Common myeloid progenitor, CD34-positive (primary cell): ENCODE measurements around the gene TADA3.
A peak's percentile ranks its signal among the peaks of the same experiment; 100 is the strongest.

ENCODE experiments used
- CTCF ChIA-PET: fragments of 350-600 bp; sonication (Branson Sonifier 250); formaldehyde crosslinking; loops from one replicate; lab custom pipeline; 2021; ENCODE audit warnings: antibody characterized with exemption; lab: Charles Lee
- POLR2A ChIA-PET: fragments of 350-600 bp; sonication (Branson Sonifier 250); formaldehyde crosslinking; loops from one replicate; lab custom pipeline; 2021; ENCODE audit warnings: antibody characterized with exemption; lab: Charles Lee
- DNase-seq, 3 donors: peaks; one replicate each; pipeline versions ENCODE4 v3.0.0 to v3.0.0-alpha.2; 2013
- H3K27ac ChIP-seq, 2 experiments: 1 replicate in 1 of 2; 2 replicates in 1 of 2; pipeline ENCODE4 v1.7.0; 2013; ENCODE audit warnings: inconsistent platforms in 2 of 2, low read length in 2 of 2, mild to moderate bottlenecking in 2 of 2, low read depth in 1 of 2, moderate library complexity in 1 of 2; ENCODE audit not compliant: severe bottlenecking in 2 of 2, insufficient read depth in 1 of 2, poor library complexity in 1 of 2
- H3K27me3 ChIP-seq, 5 experiments: replicated peaks in 2 of 5; 1 replicate in 3 of 5; 2 replicates in 2 of 5; pipeline versions ENCODE4 v1.6.1 to v1.7.0; 2013; ENCODE audit warnings: low read length in 4 of 5, mild to moderate bottlenecking in 2 of 5, moderate library complexity in 2 of 5, inconsistent platforms in 1 of 5; ENCODE audit not compliant: insufficient read depth in 5 of 5, control insufficient read depth in 4 of 5
- H3K36me3 ChIP-seq, 4 experiments: 1 replicate in 2 of 4; 2 replicates in 2 of 4; pipeline versions ENCODE4 v1.6.1 to v1.7.0; 2013; ENCODE audit warnings: low read length in 3 of 4, control low read depth in 1 of 4, mild to moderate bottlenecking in 1 of 4; ENCODE audit not compliant: control insufficient read depth in 4 of 4, insufficient read depth in 4 of 4
- H3K4me1 ChIP-seq, 4 experiments: 1 replicate in 3 of 4; 2 replicates in 1 of 4; pipeline versions ENCODE4 v1.6.1 to v1.7.1; 2013; ENCODE audit warnings: low read length in 3 of 4, mild to moderate bottlenecking in 3 of 4, control low read depth in 1 of 4, inconsistent platforms in 1 of 4, moderate library complexity in 1 of 4; ENCODE audit not compliant: control insufficient read depth in 4 of 4, insufficient read depth in 4 of 4; ENCODE audit errors: control extremely low read depth in 1 of 4
- H3K4me3 ChIP-seq, 7 experiments: 1 replicate in 4 of 7; 2 replicates in 3 of 7; pipeline versions ENCODE4 v1.5.1 to v1.7.0; 2013; ENCODE audit warnings: mild to moderate bottlenecking in 7 of 7, low read length in 6 of 7, moderate library complexity in 6 of 7, inconsistent platforms in 2 of 7, low read depth in 2 of 7, control low read depth in 1 of 7; ENCODE audit not compliant: insufficient read depth in 4 of 7, control insufficient read depth in 1 of 7; ENCODE audit errors: extremely low read depth in 1 of 7
- H3K9me3 ChIP-seq, 5 experiments: 1 replicate in 4 of 5; 2 replicates in 1 of 5; pipeline versions ENCODE4 v1.6.1 to v1.7.1; 2013; ENCODE audit warnings: low read length in 4 of 5, mild to moderate bottlenecking in 2 of 5, inconsistent platforms in 1 of 5, low read depth in 1 of 5, moderate library complexity in 1 of 5; ENCODE audit not compliant: control insufficient read depth in 4 of 5, insufficient read depth in 2 of 5; ENCODE audit errors: control extremely low read depth in 1 of 5
- WGBS: methylation state at CpG from one replicate; pipeline ENCODE4 v1.1.5; 2013; ENCODE audit not compliant: insufficient coverage; 5-methylcytosine and 5-hydroxymethylcytosine counted together

Gene TADA3

GRCh38 chr3:9793161-9793781 lies 998 bp upstream of the TADA3 start:
- under 1% methylated on average over 15 of the region's 23 CpGs for WGBS
- CTCF ChIA-PET = interaction anchor here (0.9 to 1.6 kb wide), 6 partner anchors 9 to 63 kb away, joined by 3 to 4 read pairs (median 3); partner anchors contain the start of gene OGG1
- POLR2A ChIA-PET = interaction anchor here (1.1 to 1.3 kb wide), 4 partner anchors 11 to 62 kb away, joined by 4 to 9 read pairs (median 6); partner anchors contain the start of gene BRPF1
- H3K4me3 ChIP-seq = peak overlapping the region; percentile 79 to 98 (median 86)
- peaks cover 7 to 40% (median 27%) of the 10 kb centered on the region in 4 experiments for H3K36me3 ChIP-seq
- peak overlapping the region; percentile 96 to 98 for H3K27ac ChIP-seq
- peak; percentile 29 to 63 (median 53) for DNase-seq
- H3K27me3 ChIP-seq = no peaks in the 10 kb centered on the region
- H3K4me1 ChIP-seq = peaks cover 11 to 27% (median 21%) of the 10 kb centered on the region in 4 experiments
- H3K9me3 ChIP-seq = no peaks in the 10 kb centered on the region

GRCh38 chr3:9791790-9792404 lies 376 bp downstream of the TADA3 start:
- peaks cover 11 to 27% (median 21%) of the 10 kb centered on the region in 4 experiments for H3K4me1 ChIP-seq
- WGBS = 14% methylated on average over 10 of the region's 14 CpGs
- H3K27me3 ChIP-seq = no peaks in the 10 kb centered on the region
- ChIA-PET CTCF (interaction anchor here (0.9 to 2.7 kb wide), 11 partner anchors 9 to 64 kb away, joined by 3 to 10 read pairs (median 4); partner anchors contain the start of gene OGG1), POLR2A (interaction anchor here (1.1 to 1.3 kb wide), 4 partner anchors 9 to 61 kb away, joined by 4 to 9 read pairs (median 6); partner anchors contain the start of gene BRPF1)
- peak overlapping the region; percentile 79 to 98 (median 86) for H3K4me3 ChIP-seq
- peaks cover 7 to 37% (median 21%) of the 10 kb centered on the region in 4 experiments for H3K36me3 ChIP-seq
- H3K27ac ChIP-seq = peak overlapping the region; percentile 96 to 98
- H3K9me3 ChIP-seq = no peaks in the 10 kb centered on the region
- no peak for DNase-seq

- peak overlapping the region in 1 of 7 experiments; percentile 79 for H3K4me3 ChIP-seq
- no peak for DNase-seq
Measured at GRCh38 chr3:9791127-9791526, 1.1 kb downstream of the TADA3 start.

GRCh38 chr3:9787714-9788113 lies 4.6 kb downstream of the TADA3 start:
- POLR2A ChIA-PET = interaction anchor here (0.6 kb wide), 1 partner anchor 14 kb away, joined by 4 read pairs; no protein-coding TSS in a partner anchor
- no peaks in the 10 kb centered on the region for H3K9me3 ChIP-seq
- no peak overlapping the region for H3K27ac ChIP-seq
- DNase-seq = no peak
- peaks cover 17 to 57% (median 41%) of the 10 kb centered on the region in 4 experiments for H3K36me3 ChIP-seq
- CTCF ChIA-PET = no interaction called here
- no peaks in the 10 kb centered on the region for H3K27me3 ChIP-seq
- H3K4me1 ChIP-seq = peaks cover 0 to 25% (median 9%) of the 10 kb centered on the region in 4 experiments
- 98% methylated on average over 6 of the region's 6 CpGs for WGBS
- H3K4me3 ChIP-seq = no peak overlapping the region

More at GRCh38 chr3:9791127-9791526, 1.1 kb downstream of the TADA3 start:
- POLR2A ChIA-PET = no interaction called here
- 96% methylated on average over 10 of the region's 11 CpGs for WGBS
- H3K4me1 ChIP-seq = peaks cover 11 to 32% (median 21%) of the 10 kb centered on the region in 4 experiments
- no peaks in the 10 kb centered on the region for H3K27me3 ChIP-seq
- CTCF ChIA-PET = interaction anchor here (0.9 to 2.7 kb wide), 6 partner anchors 9 to 64 kb away, joined by 3 to 10 read pairs (median 6); no protein-coding TSS in a partner anchor
- no peaks in the 10 kb centered on the region for H3K9me3 ChIP-seq
- no peak overlapping the region for H3K27ac ChIP-seq
- peaks cover 8 to 41% (median 25%) of the 10 kb centered on the region in 4 experiments for H3K36me3 ChIP-seq

- H3K27me3 ChIP-seq = no peaks in the 10 kb centered on the region
- no peaks in the 10 kb centered on the region for H3K9me3 ChIP-seq
- ChIA-PET CTCF (interaction anchor here (1.2 to 1.8 kb wide), 2 partner anchors 13 to 55 kb away, joined by 3 to 7 read pairs; partner anchors contain the start of gene BRPF1), POLR2A (interaction anchor here (0.6 kb wide), 1 partner anchor 15 kb away, joined by 4 read pairs; no protein-coding TSS in a partner anchor)
- peaks cover 17 to 58% (median 43%) of the 10 kb centered on the region in 4 experiments for H3K36me3 ChIP-seq
- WGBS = 97% methylated on average over 11 of the region's 13 CpGs
- H3K27ac ChIP-seq = no peak overlapping the region
- H3K4me1 ChIP-seq = peaks cover under 1 to 31% (median 8%) of the 10 kb centered on the region in 4 experiments
- DNase-seq = peak in 2 of 3 donors; percentile 48 to 49
- no peak overlapping the region for H3K4me3 ChIP-seq
Measured at GRCh38 chr3:9786825-9787669, 5.2 kb downstream of the TADA3 start.

GRCh38 chr3:9786209-9786739 lies 6.0 kb downstream of the TADA3 start:
- Histone ChIP-seq H3K9me3 (no peaks in the 10 kb centered on the region), H3K4me1 (peaks cover 6 to 31% (median 9%) of the 10 kb centered on the region in 4 experiments), H3K27ac (no peak overlapping the region), H3K27me3 (no peaks in the 10 kb centered on the region), H3K4me3 (no peak overlapping the region), H3K36me3 (peaks cover 17 to 63% (median 44%) of the 10 kb centered on the region in 4 experiments)
- CTCF ChIA-PET = interaction anchor here (1.0 to 1.8 kb wide), 3 partner anchors 12 to 55 kb away, joined by 3 to 7 read pairs (median 3); partner anchors contain the start of gene BRPF1
- peak in 1 of 3 donors; percentile 6 for DNase-seq
- POLR2A ChIA-PET = no interaction called here
- 89% methylated on average over 7 of the region's 7 CpGs for WGBS
